Stomach (tissue), 9 donors: ENCODE measurements around the gene TCIRG1. TPM values are rescaled to one million over a fixed set of nuclear protein-coding genes. Genes with fewer than 3 reads are reported as not detected.

ENCODE experiments used
- DNase-seq, 2 donors: peaks; one replicate each; pipeline versions ENCODE4 v3.0.0 to v3.0.0-alpha.2; 2013 to 2019
- H3K27ac ChIP-seq, 5 donors: fragments of 200-600 bp in 4 of 5; sonication (generic) in 4 of 5; one replicate each; pipeline ENCODE4 v1.5.1; 2013 to 2019; ENCODE audit warnings: mild to moderate bottlenecking in 1 of 5, moderate library complexity in 1 of 5
- H3K27me3 ChIP-seq, 3 donors: fragments of 200-600 bp; sonication (generic); one replicate each; pipeline ENCODE4 v1.5.1; 2017 to 2019; ENCODE audit warnings: mixed run types in 1 of 3
- H3K36me3 ChIP-seq, 4 donors: fragments of 200-600 bp; sonication (generic); 1 replicate in 3 of 4; 2 replicates in 1 of 4; pipeline ENCODE4 v1.5.1; 2016 to 2019
- H3K4me1 ChIP-seq, 4 donors: fragments of 200-600 bp; sonication (generic); one replicate each; pipeline ENCODE4 v1.5.1; 2016 to 2019
- H3K4me3 ChIP-seq, 4 donors: fragments of 200-600 bp; sonication (generic) in 3 of 4; one replicate each; pipeline ENCODE4 v1.5.1; 2016 to 2019; ENCODE audit warnings: mild to moderate bottlenecking in 1 of 4
- H3K9me3 ChIP-seq, 4 donors: fragments of 200-600 bp; sonication (generic); one replicate each; pipeline ENCODE4 v1.5.1; 2016 to 2019
- EP300 ChIP-seq: sonication (generic); formaldehyde crosslinking; IDR thresholded peaks from one replicate; pipeline ENCODE4 v1.6.1; 2017; ENCODE audit warnings: antibody characterized with exemption
- POLR2A ChIP-seq, 4 donors: fragments of 450-650 bp; IDR thresholded peaks; one replicate each; pipeline ENCODE4 v1.6.1; 2016; ENCODE audit warnings: antibody characterized with exemption in 4 of 4, control low read depth in 2 of 4, mild to moderate bottlenecking in 1 of 4, moderate library complexity in 1 of 4
- POLR2AphosphoS5 ChIP-seq, 3 donors: sonication (generic); formaldehyde crosslinking; IDR thresholded peaks; one replicate each; pipeline ENCODE4 v1.6.1; 2016; ENCODE audit warnings: antibody characterized with exemption in 3 of 3
- WGBS, 5 donors: extraction: QIAGEN DNeasy Blood & Tissue Kit in 3 of 5; methylation state at CpG; one replicate each; pipeline versions ENCODE4 v1.1.5 to v1.1.7; 2013 to 2018; 5-methylcytosine and 5-hydroxymethylcytosine counted together
- intact Hi-C: fragments of 100-400 bp; cut with DNase I; formaldehyde crosslinking; loops from one replicate; pipeline ENCODE4 v1.15.1; 2023; ENCODE audit warnings: low total_unique reads
- polyA plus RNA-seq, 3 donors: library from polyadenylated mRNA; stranded (reverse); fragments of 200-250 nt; gene quantifications; one replicate each; pipeline ENCODE4 v1.2.3, GENCODE V29; 2013
- total RNA-seq, 5 donors: library from RNA; depleted of rRNA; stranded (reverse); fragments of >200 nt; gene quantifications; one replicate each; pipeline versions ENCODE4 v1.1.0 to v1.2.3, GENCODE V29; 2014 to 2016
- TF ChIP-seq, protein P1 (sequence below), 7 experiments: fragments of 450-650 bp in 4 of 7; fragments of 200-600 bp in 3 of 7; sonication (generic) in 3 of 7; IDR thresholded peaks; one replicate each; pipeline ENCODE4 v1.5.1; 2016 to 2019; ENCODE audit warnings: antibody characterized with exemption in 7 of 7, control low read depth in 2 of 7, mild to moderate bottlenecking in 1 of 7
- donor health status: healthy with polysubstance abuse.
- donor health status: Bipolar disorder and iron deficiency.
- donor health status: healthy.

TCIRG1 gene
- total and polyA plus RNA-seq, 8 donors, result 46.3 to 835 (median 192) TPM

DNA sequence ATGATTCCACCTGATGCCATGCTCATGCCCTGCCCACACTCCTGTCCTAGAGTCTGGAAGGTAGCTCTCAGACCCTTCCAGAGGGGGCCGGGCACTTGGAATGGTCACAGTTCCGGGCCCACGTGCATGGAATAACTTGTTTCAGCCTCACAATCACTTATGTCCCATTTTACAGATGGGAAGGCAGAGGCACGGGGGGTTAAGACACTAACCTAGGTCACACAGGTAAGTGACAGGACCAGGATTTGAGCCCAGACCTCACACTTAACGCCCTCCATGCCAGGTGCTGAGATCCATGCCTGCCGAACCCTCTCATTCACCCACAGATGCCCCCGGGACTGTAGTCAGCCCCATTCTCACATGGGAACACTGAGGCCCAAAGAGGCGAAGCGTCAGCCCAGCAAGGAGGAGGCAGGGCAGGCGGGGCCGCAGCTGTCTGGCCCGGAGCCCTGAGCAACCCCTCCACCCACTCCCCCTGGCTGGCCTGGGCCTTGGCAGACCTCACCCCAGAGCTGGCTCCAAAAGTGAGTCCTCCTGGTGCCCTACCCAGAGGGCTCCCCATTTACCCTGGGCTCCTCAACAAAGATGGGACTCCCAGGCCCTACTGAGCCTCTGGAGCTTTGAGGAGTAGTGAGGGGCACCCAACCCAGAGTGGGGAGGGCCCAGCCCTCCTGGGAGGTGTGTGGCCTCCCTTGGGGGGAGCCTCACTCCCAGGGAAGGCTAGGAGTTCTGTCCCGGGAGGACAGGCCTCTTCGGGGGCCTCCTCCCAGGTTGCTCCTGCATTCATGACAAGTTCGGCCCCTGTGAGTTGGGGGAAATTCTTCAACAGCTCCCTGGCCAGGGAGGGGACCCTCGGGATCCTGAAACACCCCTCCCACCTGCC lies 31.1 kb upstream of the TCIRG1 start:
- Histone ChIP-seq H3K4me3 (no peak overlapping the region), H3K4me1 (peaks cover 49 to 77% (median 74%) of the 10 kb centered on the region in 4 donors), H3K27ac (peak overlapping the region; percentile 41 to 94 (median 86)), H3K27me3 (no peaks in the 10 kb centered on the region), H3K36me3 (no peaks in the 10 kb centered on the region), H3K9me3 (no peaks in the 10 kb centered on the region)
- intact Hi-C loops, result no loop called here
- no peak for DNase-seq
- no peak for TF ChIP-seq EP300
- TF ChIP-seq, protein P1, sequence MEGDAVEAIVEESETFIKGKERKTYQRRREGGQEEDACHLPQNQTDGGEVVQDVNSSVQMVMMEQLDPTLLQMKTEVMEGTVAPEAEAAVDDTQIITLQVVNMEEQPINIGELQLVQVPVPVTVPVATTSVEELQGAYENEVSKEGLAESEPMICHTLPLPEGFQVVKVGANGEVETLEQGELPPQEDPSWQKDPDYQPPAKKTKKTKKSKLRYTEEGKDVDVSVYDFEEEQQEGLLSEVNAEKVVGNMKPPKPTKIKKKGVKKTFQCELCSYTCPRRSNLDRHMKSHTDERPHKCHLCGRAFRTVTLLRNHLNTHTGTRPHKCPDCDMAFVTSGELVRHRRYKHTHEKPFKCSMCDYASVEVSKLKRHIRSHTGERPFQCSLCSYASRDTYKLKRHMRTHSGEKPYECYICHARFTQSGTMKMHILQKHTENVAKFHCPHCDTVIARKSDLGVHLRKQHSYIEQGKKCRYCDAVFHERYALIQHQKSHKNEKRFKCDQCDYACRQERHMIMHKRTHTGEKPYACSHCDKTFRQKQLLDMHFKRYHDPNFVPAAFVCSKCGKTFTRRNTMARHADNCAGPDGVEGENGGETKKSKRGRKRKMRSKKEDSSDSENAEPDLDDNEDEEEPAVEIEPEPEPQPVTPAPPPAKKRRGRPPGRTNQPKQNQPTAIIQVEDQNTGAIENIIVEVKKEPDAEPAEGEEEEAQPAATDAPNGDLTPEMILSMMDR (IDR thresholded peaks at IDR 0.05), result no peak
- TF ChIP-seq POLR2A (IDR thresholded peaks at IDR 0.05), result no peak
- no peak for TF ChIP-seq POLR2AphosphoS5 (IDR thresholded peaks at IDR 0.05)
- 71 to 85% (median 82%) methylated on average over 9 to 16 of the region's 16 CpGs for WGBS, 5 donors

DNA sequence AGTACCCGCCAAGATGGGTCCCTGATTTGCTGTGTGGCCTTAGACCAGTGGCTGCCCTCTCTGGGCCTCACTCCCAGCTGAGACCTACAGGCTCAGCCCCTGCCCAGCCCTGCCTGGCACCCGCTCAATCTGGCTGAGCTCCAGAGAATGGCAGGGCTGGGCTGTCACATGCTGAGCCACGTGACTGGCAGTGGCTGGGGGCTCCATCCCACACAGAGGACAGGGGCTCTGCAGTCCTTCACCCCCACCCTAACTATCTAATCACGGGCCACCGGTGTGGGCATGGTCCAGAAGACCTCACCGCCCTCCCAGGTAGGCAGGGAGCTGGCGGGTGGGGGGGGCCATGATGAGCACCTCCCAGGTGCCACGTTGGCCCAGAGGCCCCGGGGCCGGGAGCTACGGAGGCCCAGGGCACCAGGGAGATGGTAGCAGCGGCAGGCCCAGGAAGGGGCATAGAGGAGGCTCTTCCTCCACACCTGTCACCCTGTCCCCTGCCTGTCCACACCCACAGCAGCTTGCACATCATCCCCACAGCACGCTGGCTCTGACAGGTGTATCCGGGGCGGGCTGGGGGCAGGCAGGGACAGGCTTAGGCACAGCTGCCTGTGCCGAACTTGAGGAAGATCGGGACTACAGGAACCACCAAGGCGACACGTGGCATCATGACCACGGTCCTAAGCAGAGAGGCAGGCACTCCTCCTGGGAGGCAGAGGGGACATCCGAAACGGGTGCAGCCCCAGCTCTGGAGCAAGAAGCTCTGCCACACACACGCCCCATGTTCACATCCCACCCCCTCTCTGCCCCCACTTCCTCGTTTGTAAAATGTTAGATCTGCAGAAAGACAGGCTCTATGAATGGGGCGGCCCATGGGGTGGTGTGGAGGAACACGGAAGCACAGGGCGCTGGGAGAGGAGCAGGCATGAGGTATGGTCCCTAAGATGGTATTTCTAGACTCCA lies 30.2 kb upstream of the TCIRG1 start:
- peaks cover 54 to 79% (median 76%) of the 10 kb centered on the region in 4 donors for H3K4me1 ChIP-seq
- WGBS, 5 donors, result 22 to 57% (median 47%) methylated on average over 23 to 27 of the region's 27 CpGs
- H3K27ac ChIP-seq, result peak overlapping the region; percentile 71 to 94 (median 88)
- no peaks in the 10 kb centered on the region for H3K9me3 ChIP-seq
- no peaks in the 10 kb centered on the region for H3K27me3 ChIP-seq
- peak overlapping the region in 1 of 4 donors; percentile 29 for H3K4me3 ChIP-seq
- intact Hi-C loops, result no loop called here
- peak; percentile 55 to 81 for DNase-seq
- TF ChIP-seq, protein P1 (IDR thresholded peaks at IDR 0.05), result no peak
- TF ChIP-seq POLR2AphosphoS5 (IDR thresholded peaks at IDR 0.05), result peak in 1 of 3 donors; percentile 36
- TF ChIP-seq POLR2A (IDR thresholded peaks at IDR 0.05), result no peak
- TF ChIP-seq EP300, result no peak
- H3K36me3 ChIP-seq, result no peaks in the 10 kb centered on the region

DNA sequence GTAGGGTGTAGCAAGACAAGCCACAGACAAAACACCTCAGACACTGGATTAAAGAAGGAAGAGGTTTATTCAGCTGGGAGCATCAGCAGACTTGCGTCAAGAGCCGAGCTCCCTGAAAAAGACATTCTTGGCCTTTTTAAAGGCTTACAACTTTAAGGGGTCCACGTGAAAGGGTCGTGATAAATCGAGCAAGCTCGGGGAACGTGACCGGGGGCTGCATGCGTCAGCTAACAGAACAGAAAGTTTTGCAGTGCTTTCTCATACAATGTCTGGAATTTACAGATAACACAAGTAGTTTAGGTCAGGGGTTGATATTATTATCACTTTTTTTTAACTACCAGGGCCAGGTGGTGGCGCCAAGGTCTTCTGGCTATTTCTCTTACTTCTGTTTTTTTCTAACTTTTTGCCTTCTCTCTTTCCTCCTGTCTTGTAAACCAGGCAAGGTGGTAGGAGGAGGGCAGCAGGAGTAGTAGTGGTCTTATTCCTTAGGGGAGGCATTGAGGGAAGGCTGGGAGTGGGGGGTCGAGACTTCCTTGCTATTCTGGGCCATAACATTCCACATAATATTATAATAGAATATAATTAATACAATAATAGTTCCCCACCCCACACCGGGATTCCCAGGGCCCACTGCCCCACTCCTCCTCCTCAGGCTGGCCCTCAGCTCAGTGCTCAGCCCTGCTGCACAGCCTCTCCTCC lies 29.3 kb upstream of the TCIRG1 start:
- peak in 1 of 2 donors; percentile 62 for DNase-seq
- H3K4me3 ChIP-seq, result peak overlapping the region; percentile 28 to 44 (median 38)
- WGBS, 5 donors, result 25 to 45% (median 37%) methylated on average over 12 of the region's 12 CpGs
- H3K4me1 ChIP-seq, result peaks cover 63 to 82% (median 78%) of the 10 kb centered on the region in 4 donors
- no peaks in the 10 kb centered on the region for H3K9me3 ChIP-seq
- no peak for TF ChIP-seq POLR2AphosphoS5 (IDR thresholded peaks at IDR 0.05)
- no peak for TF ChIP-seq POLR2A (IDR thresholded peaks at IDR 0.05)
- TF ChIP-seq, protein P1 (IDR thresholded peaks at IDR 0.05), result no peak
- no peak for TF ChIP-seq EP300
- no peaks in the 10 kb centered on the region for H3K27me3 ChIP-seq
- no peaks in the 10 kb centered on the region for H3K36me3 ChIP-seq
- intact Hi-C loops, result no loop called here
- H3K27ac ChIP-seq, result peak overlapping the region; percentile 81 to 94 (median 88)
